Ovary (tissue), 9 donors: Measurements from ENCODE around the gene RBFA. TPM values are rescaled to one million over a fixed set of nuclear protein-coding genes. Genes with fewer than 3 reads are reported as not detected.

Experiments
- DNase-seq, 5 donors: peaks; one replicate each; pipeline ENCODE4 v3.0.0-alpha.2; 2019 to 2020
- H3K27ac ChIP-seq, 2 donors: fragments of 200-600 bp; one replicate each; pipeline versions ENCODE4 v1.5.1 to v1.8.0; 2019 to 2022
- H3K27me3 ChIP-seq: fragments of 200-600 bp; one replicate; pipeline ENCODE4 v1.8.0; 2022
- H3K36me3 ChIP-seq: fragments of 200-600 bp; sonication (generic); one replicate; pipeline ENCODE4 v1.5.1; 2019
- H3K4me1 ChIP-seq: one replicate; pipeline ENCODE4 v1.8.1; 2013; ENCODE audit warnings: mild to moderate bottlenecking, moderate library complexity; ENCODE audit not compliant: insufficient read depth
- H3K4me3 ChIP-seq: fragments of 200-600 bp; sonication (generic); one replicate; pipeline ENCODE4 v1.5.1; 2017
- H3K9me3 ChIP-seq, 2 donors: fragments of 200-600 bp in 1 of 2; sonication (generic) in 1 of 2; one replicate each; pipeline versions ENCODE4 v1.5.1 to v1.8.1; 2013 to 2019; ENCODE audit warnings: mild to moderate bottlenecking in 1 of 2, moderate library complexity in 1 of 2
- EP300 ChIP-seq: sonication (generic); formaldehyde crosslinking; IDR thresholded peaks from one replicate; pipeline ENCODE4 v1.6.1; 2017; ENCODE audit warnings: antibody characterized with exemption
- POLR2A ChIP-seq: fragments of 450-650 bp; IDR thresholded peaks from one replicate; pipeline ENCODE4 v1.6.1; 2017; ENCODE audit warnings: antibody characterized with exemption, mild to moderate bottlenecking, moderate library complexity
- WGBS, 3 donors: extraction: QIAGEN DNeasy Blood & Tissue Kit in 1 of 3; methylation state at CpG; one replicate each; pipeline versions ENCODE4 v1.1.5 to v1.1.7; 2013 to 2017; 5-methylcytosine and 5-hydroxymethylcytosine counted together
- intact Hi-C, 4 donors: fragments of 100-400 bp; cut with DNase I; formaldehyde crosslinking; loops; one replicate each; pipeline versions ENCODE4 v1.11.0 to v1.15.1; 2022 to 2023
- polyA plus RNA-seq, 2 donors: library from polyadenylated mRNA; stranded (reverse); fragments of 200-250 nt in 1 of 2; fragments of 350-450 nt in 1 of 2; fragmentation: Illumina TruSeq in 1 of 2; extraction: RNeasy Lipid Tissue Mini Kit (QIAGEN cat#74804) in 1 of 2; gene quantifications; one replicate each; pipeline ENCODE4 v1.2.3, GENCODE V29; 2013 to 2014
- total RNA-seq, 7 donors: library from RNA; depleted of rRNA in 2 of 7; stranded (reverse); fragments of >200 nt in 2 of 7; fragmentation: NEBNext Ultra II Directional in 3 of 7; extraction: Animal tissue kit (Norgen Biotek cat#: 25700) in 3 of 7; gene quantifications; one replicate each; pipeline versions ENCODE4 v1.1.0 to v1.2.4, GENCODE V29; 2016 to 2023
- TF ChIP-seq, protein P1 (sequence below), 3 donors: fragments of 450-650 bp in 2 of 3; fragments of 200-600 bp in 1 of 3; IDR thresholded peaks; one replicate each; pipeline versions ENCODE4 v1.5.1 to v1.8.0; 2016 to 2022; ENCODE audit warnings: antibody characterized with exemption in 3 of 3, mild to moderate bottlenecking in 1 of 3
- donor health status: DM: no; HTN: no; CAD: no; lungs with moderate emphysema.
- donor health status: DM: no; HTN: no; CAD: no.
- donor health status: Bipolar disorder and iron deficiency.
- donor health status: DM: yes; HTN: yes; CAD: no.
- donor health status: DM: no; HTN: no; CAD: no.
- donor health status: DM: yes; HTN: yes; CAD: no.

RBFA gene
- total and polyA plus RNA-seq, 9 donors, result 13.7 to 31.9 (median 17.0) TPM

DNA sequence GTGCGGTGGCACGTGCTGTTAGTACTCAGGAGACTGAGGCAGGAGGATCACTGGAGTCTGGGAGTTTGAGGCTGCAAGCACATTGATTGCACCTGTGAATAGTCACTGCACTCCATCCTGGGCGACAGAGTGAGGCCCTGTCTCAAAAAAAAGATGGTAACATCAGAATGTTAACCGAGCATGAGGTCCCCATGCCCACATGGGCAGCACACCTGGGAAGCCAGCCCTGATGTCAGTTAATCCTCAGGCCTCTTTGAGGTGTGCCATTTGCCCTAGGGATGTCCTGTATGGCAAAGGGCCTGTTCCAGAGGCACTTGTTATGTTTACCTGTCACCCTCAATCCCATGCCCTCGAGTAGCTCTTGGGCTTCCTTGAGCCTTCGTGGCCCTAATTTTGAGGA, 16.6 kb downstream of the RBFA start:
- DNase-seq, result no peak
- H3K27me3 ChIP-seq, result no peaks in the 10 kb centered on the region
- H3K9me3 ChIP-seq, result no peaks in the 10 kb centered on the region
- intact Hi-C loops, result no loop called here
- no peak overlapping the region for H3K27ac ChIP-seq
- 96 to 99% (median 98%) methylated on average over 6 of the region's 6 CpGs for WGBS, 3 donors
- H3K36me3 ChIP-seq, result no peaks in the 10 kb centered on the region
- H3K4me1 ChIP-seq, result no peaks in the 10 kb centered on the region
- TF ChIP-seq, protein P1, sequence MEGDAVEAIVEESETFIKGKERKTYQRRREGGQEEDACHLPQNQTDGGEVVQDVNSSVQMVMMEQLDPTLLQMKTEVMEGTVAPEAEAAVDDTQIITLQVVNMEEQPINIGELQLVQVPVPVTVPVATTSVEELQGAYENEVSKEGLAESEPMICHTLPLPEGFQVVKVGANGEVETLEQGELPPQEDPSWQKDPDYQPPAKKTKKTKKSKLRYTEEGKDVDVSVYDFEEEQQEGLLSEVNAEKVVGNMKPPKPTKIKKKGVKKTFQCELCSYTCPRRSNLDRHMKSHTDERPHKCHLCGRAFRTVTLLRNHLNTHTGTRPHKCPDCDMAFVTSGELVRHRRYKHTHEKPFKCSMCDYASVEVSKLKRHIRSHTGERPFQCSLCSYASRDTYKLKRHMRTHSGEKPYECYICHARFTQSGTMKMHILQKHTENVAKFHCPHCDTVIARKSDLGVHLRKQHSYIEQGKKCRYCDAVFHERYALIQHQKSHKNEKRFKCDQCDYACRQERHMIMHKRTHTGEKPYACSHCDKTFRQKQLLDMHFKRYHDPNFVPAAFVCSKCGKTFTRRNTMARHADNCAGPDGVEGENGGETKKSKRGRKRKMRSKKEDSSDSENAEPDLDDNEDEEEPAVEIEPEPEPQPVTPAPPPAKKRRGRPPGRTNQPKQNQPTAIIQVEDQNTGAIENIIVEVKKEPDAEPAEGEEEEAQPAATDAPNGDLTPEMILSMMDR (IDR thresholded peaks at IDR 0.05), result no peak
- TF ChIP-seq EP300, result no peak
- TF ChIP-seq POLR2A, result no peak
- no peak overlapping the region for H3K4me3 ChIP-seq

- no peak for DNase-seq
- 95 to 100% (median 97%) methylated on average over 2 of the region's 2 CpGs for WGBS, 3 donors
- Histone ChIP-seq H3K36me3 (no peaks in the 10 kb centered on the region), H3K4me1 (no peaks in the 10 kb centered on the region), H3K4me3 (no peak overlapping the region), H3K27ac (no peak overlapping the region), H3K9me3 (no peaks in the 10 kb centered on the region), H3K27me3 (no peaks in the 10 kb centered on the region)
- intact Hi-C loops, result no loop called here
- TF ChIP-seq, protein P1 (IDR thresholded peaks at IDR 0.05), result no peak
- no peak for TF ChIP-seq EP300
- TF ChIP-seq POLR2A, result no peak
Observed at GRCh38 chr18:80056095-80056494, 21.9 kb downstream of the RBFA start.

DNA sequence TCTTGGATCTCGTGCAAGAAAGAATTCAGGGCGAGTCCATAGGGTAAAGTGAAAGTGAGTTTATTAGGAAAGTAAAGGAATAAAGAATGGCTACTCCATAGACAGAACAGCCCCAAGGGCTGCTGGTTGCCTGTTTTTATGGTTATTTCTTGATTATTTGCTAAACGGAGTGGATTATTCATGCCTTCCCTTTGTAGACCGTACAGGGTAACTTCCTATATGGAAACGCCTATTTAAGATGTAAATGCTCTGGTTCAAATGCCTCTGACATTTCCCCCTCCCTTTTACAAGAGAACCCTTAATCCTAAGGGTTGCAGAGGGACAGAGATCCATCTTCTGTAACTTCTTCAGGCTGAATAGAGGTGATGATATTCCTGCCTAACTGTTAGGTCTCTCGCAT, 25.7 kb downstream of the RBFA start:
- intact Hi-C loops, result no loop called here
- DNase-seq, result no peak

GRCh38 chr18:80065705-80066104, 31.5 kb downstream of the RBFA start:
- H3K9me3 ChIP-seq, result peaks cover 0 to 3% of the 10 kb centered on the region in 2 donors
- no peak overlapping the region for H3K27ac ChIP-seq
- no peaks in the 10 kb centered on the region for H3K4me1 ChIP-seq
- intact Hi-C loops, result no loop called here
- TF ChIP-seq EP300, result no peak
- TF ChIP-seq, protein P1 (IDR thresholded peaks at IDR 0.05), result no peak
- TF ChIP-seq POLR2A, result no peak
- no peaks in the 10 kb centered on the region for H3K36me3 ChIP-seq
- WGBS, 3 donors, result 78 to 82% (median 79%) methylated on average over 9 of the region's 9 CpGs
- no peak overlapping the region for H3K4me3 ChIP-seq
- no peaks in the 10 kb centered on the region for H3K27me3 ChIP-seq
- DNase-seq, result no peak

More for the DNA sequence above, 25.7 kb downstream of the RBFA start:
- Histone ChIP-seq H3K27me3 (no peaks in the 10 kb centered on the region), H3K36me3 (no peaks in the 10 kb centered on the region), H3K4me1 (no peaks in the 10 kb centered on the region), H3K9me3 (peaks cover 0 to 3% of the 10 kb centered on the region in 2 donors), H3K27ac (no peak overlapping the region), H3K4me3 (no peak overlapping the region)
- 86 to 92% (median 89%) methylated on average over 6 of the region's 6 CpGs for WGBS, 3 donors
- TF ChIP-seq POLR2A, result no peak
- TF ChIP-seq, protein P1 (IDR thresholded peaks at IDR 0.05), result no peak
